MCF 10A (cell line): ENCODE results near the gene HSDL1. TPM values are rescaled to one million over a fixed set of nuclear protein-coding genes. Genes with fewer than 3 reads are reported as not detected.

Experiments
- BruUV-seq: library from RNA; stranded (reverse); fragments of 400-500 nt; replicated peaks from 2 replicates; lab custom pipeline; 2021; lab: Mats Ljungman, UMichigan
- CTCF ChIA-PET: fragments of 300-600 bp; sonication (Branson Sonifier 250); formaldehyde crosslinking; extraction: SDS; loops from one replicate; lab custom pipeline; 2021; ENCODE audit warnings: antibody characterized with exemption, inconsistent platforms; lab: Yijun Ruan, JAX
- POLR2A ChIA-PET: fragments of 300-600, 350-650 bp; sonication (Branson Sonifier 250); formaldehyde crosslinking; extraction: SDS; loops from one replicate; lab custom pipeline; 2020; ENCODE audit warnings: antibody characterized with exemption, inconsistent platforms; lab: Yijun Ruan, JAX
- DNase-seq: peaks from one replicate; pipeline ENCODE4 v3.0.0-alpha.2; 2018; ENCODE audit not compliant: unreplicated experiment
- H3K27ac Mint-ChIP-seq: one replicate; pipeline ENCODE4 v1.8.0; 2022; ENCODE audit warnings: mild to moderate bottlenecking, low read depth, mixed read lengths; ENCODE audit not compliant: unreplicated experiment
- H3K27me3 Mint-ChIP-seq: one replicate; pipeline ENCODE4 v1.8.0; 2022; ENCODE audit warnings: mixed read lengths; ENCODE audit not compliant: insufficient read depth, unreplicated experiment
- H3K36me3 Mint-ChIP-seq: one replicate; pipeline ENCODE4 v1.8.0; 2022; ENCODE audit warnings: mild to moderate bottlenecking, moderate library complexity, mixed read lengths; ENCODE audit not compliant: insufficient read depth, unreplicated experiment
- H3K4me1 Mint-ChIP-seq: one replicate; pipeline ENCODE4 v1.8.0; 2022; ENCODE audit warnings: mixed read lengths; ENCODE audit not compliant: insufficient read depth, unreplicated experiment
- H3K4me3 Mint-ChIP-seq: one replicate; pipeline ENCODE4 v1.8.0; 2022; ENCODE audit warnings: mild to moderate bottlenecking, moderate library complexity, mixed read lengths; ENCODE audit not compliant: unreplicated experiment
- H3K9me3 Mint-ChIP-seq: one replicate; pipeline ENCODE4 v1.8.0; 2022; ENCODE audit warnings: mixed read lengths; ENCODE audit not compliant: unreplicated experiment
- CTCF ChIP-seq: fragments of 200-600 bp; IDR thresholded peaks from one replicate; pipeline ENCODE4 v1.8.0; 2022; ENCODE audit warnings: antibody characterized with exemption, mild to moderate bottlenecking; ENCODE audit not compliant: unreplicated experiment
- intact Hi-C: fragments of 100-400 bp; cut with micrococcal nuclease; formaldehyde crosslinking; loops from 2 replicates; pipeline ENCODE4 v1.14.1; 2022
- total RNA-seq: library from RNA; stranded (reverse); gene quantifications from 2 replicates; pipeline ENCODE4 v1.2.3, GENCODE V29; 2022

HSDL1 gene
- total RNA-seq, 1 experiment from 2014 or later, result 13.3 TPM

- no peak overlapping the region for H3K4me3 Mint-ChIP-seq
- TF ChIP-seq CTCF, result no peak
- peaks cover 87% of the 10 kb centered on the region for H3K36me3 Mint-ChIP-seq
- no peak overlapping the region for H3K27ac Mint-ChIP-seq
- no TSS peak for BruUV-seq
- intact Hi-C loops, result no loop called here
- POLR2A ChIA-PET, result interaction anchor here (0.6 to 2.1 kb wide), 4 partner anchors 9 to 169 kb away, joined by 3 to 15 read pairs (median 3); partner anchors contain the start of gene MBTPS1
- CTCF ChIA-PET, result interaction anchor here (0.7 to 2.4 kb wide), 5 partner anchors 10 to 35 kb away, joined by 3 to 12 read pairs (median 4); no protein-coding TSS in a partner anchor
- no peak for DNase-seq
- H3K4me1 Mint-ChIP-seq, result no peaks in the 10 kb centered on the region
- H3K9me3 Mint-ChIP-seq, result no peaks in the 10 kb centered on the region
- no peaks in the 10 kb centered on the region for H3K27me3 Mint-ChIP-seq
These were observed 48.5 kb downstream of the HSDL1 start for GRCh38 chr16:84096447-84097005.

GRCh38 chr16:84095466-84095865 lies 49.5 kb downstream of the HSDL1 start:
- peak overlapping the region; percentile 13 for H3K27ac Mint-ChIP-seq
- peaks cover 93% of the 10 kb centered on the region for H3K36me3 Mint-ChIP-seq
- intact Hi-C loops, result no loop called here
- no peaks in the 10 kb centered on the region for H3K27me3 Mint-ChIP-seq
- no peaks in the 10 kb centered on the region for H3K4me1 Mint-ChIP-seq
- TF ChIP-seq CTCF, result no peak
- no peak for DNase-seq
- H3K4me3 Mint-ChIP-seq, result no peak overlapping the region
- no TSS peak for BruUV-seq
- ChIA-PET CTCF (interaction anchor here (0.7 to 0.8 kb wide), 2 partner anchors 11 to 29 kb away, joined by 3 read pairs; no protein-coding TSS in a partner anchor), POLR2A (no interaction called here)
- no peaks in the 10 kb centered on the region for H3K9me3 Mint-ChIP-seq

- no peak for TF ChIP-seq CTCF
- Mint-ChIP-seq H3K9me3 (no peaks in the 10 kb centered on the region), H3K4me1 (no peaks in the 10 kb centered on the region), H3K27ac (no peak overlapping the region), H3K4me3 (no peak overlapping the region), H3K36me3 (peaks cover 96% of the 10 kb centered on the region), H3K27me3 (no peaks in the 10 kb centered on the region)
- no peak for DNase-seq
- ChIA-PET CTCF (no interaction called here), POLR2A (no interaction called here)
- intact Hi-C loops, result no loop called here
- no TSS peak for BruUV-seq
These were observed 51.1 kb downstream of the HSDL1 start for GRCh38 chr16:84093879-84094270.

GRCh38 chr16:84093120-84093878 lies 51.7 kb downstream of the HSDL1 start:
- H3K36me3 Mint-ChIP-seq, result peaks cover 100% of the 10 kb centered on the region
- H3K27me3 Mint-ChIP-seq, result no peaks in the 10 kb centered on the region
- ChIA-PET CTCF (interaction anchor here (1.5 kb wide), 1 partner anchor 12 kb away, joined by 3 read pairs; no protein-coding TSS in a partner anchor), POLR2A (no interaction called here)
- intact Hi-C loops, result no loop called here
- H3K9me3 Mint-ChIP-seq, result no peaks in the 10 kb centered on the region
- no peak for TF ChIP-seq CTCF
- no peak overlapping the region for H3K4me3 Mint-ChIP-seq
- no TSS peak for BruUV-seq
- no peak for DNase-seq
- no peaks in the 10 kb centered on the region for H3K4me1 Mint-ChIP-seq
- H3K27ac Mint-ChIP-seq, result no peak overlapping the region
